AG04449 (cell line): ENCODE data around the gene ROBO1.

ENCODE experiments used
- CTCF ChIA-PET: fragments of 350-600 bp; formaldehyde crosslinking; extraction: SDS; loops from one replicate; lab custom pipeline; 2021; ENCODE audit warnings: antibody characterized with exemption; lab: Yijun Ruan, JAX
- POLR2A ChIA-PET: fragments of 400-600, 350-600 bp; formaldehyde crosslinking; extraction: SDS; loops from one replicate; lab custom pipeline; 2020; ENCODE audit warnings: antibody characterized with exemption, inconsistent platforms; lab: Yijun Ruan, JAX
- DNase-seq: peaks from one replicate; pipeline ENCODE4 v3.0.0-alpha.2; 2010; ENCODE audit warnings: low read depth, low spot score
- H3K4me3 ChIP-seq: 2 replicates; pipeline ENCODE4 v1.5.1; 2011; ENCODE audit warnings: low read depth, mild to moderate bottlenecking, control low read depth, low read length
- TF ChIP-seq, protein P1 (sequence below): IDR thresholded peaks from one replicate; pipeline ENCODE4 v1.5.1; 2011; ENCODE audit warnings: mild to moderate bottlenecking, moderate library complexity, low read length, control low read depth, inconsistent platforms; ENCODE audit not compliant: insufficient read depth; ENCODE audit errors: missing control alignments

ROBO1 gene

DNA sequence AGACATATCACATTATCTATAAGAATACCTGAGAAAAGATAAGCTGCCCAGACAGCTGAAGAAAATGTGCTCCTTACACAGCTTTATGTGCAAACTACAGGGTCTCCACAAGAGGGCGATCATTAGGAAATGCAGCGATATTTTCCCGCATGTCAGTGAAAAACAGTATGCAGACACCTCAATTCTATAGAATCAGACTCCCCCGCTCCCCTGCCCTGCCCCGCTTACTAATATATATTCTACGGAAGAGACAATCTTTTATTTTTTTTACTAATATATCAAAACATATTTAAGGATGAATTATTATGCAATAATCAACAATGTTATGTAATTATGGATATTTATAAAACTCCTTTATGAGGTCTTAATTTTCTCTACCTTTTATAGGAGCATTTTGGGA, 681.3 kb downstream of the ROBO1 start:
- H3K4me3 ChIP-seq: no peak overlapping the region
- peak; percentile 5 for DNase-seq
- CTCF ChIA-PET: interaction anchor here (0.6 to 6.9 kb wide), 39 partner anchors 8 to 432 kb away, joined by 3 to 172 read pairs (median 4); no protein-coding TSS in a partner anchor
- TF ChIP-seq, protein P1, sequence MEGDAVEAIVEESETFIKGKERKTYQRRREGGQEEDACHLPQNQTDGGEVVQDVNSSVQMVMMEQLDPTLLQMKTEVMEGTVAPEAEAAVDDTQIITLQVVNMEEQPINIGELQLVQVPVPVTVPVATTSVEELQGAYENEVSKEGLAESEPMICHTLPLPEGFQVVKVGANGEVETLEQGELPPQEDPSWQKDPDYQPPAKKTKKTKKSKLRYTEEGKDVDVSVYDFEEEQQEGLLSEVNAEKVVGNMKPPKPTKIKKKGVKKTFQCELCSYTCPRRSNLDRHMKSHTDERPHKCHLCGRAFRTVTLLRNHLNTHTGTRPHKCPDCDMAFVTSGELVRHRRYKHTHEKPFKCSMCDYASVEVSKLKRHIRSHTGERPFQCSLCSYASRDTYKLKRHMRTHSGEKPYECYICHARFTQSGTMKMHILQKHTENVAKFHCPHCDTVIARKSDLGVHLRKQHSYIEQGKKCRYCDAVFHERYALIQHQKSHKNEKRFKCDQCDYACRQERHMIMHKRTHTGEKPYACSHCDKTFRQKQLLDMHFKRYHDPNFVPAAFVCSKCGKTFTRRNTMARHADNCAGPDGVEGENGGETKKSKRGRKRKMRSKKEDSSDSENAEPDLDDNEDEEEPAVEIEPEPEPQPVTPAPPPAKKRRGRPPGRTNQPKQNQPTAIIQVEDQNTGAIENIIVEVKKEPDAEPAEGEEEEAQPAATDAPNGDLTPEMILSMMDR: peak; percentile 80
- POLR2A ChIA-PET: no interaction called here

DNA sequence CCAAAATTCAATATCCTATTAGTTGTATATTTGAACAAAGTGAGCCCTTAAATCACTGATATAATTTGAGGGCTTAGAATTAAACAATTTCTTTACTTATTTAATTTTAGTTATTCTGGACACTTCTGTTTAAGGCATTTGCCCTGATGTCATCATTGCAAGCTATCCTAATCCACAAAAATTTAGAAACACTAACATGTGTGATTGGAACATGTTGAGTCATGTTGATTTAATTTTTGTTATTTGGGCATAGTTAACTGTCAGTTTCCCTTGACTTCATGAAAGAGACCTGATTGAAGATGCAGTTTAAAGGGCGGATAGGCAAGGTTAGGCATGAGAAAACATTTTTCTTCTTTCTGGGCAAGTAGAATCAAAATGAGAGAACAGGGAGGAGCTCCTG, 682.6 kb downstream of the ROBO1 start:
- TF ChIP-seq, protein P1: no peak
- CTCF ChIA-PET: interaction anchor here (0.6 to 6.9 kb wide), 10 partner anchors 9 to 433 kb away, joined by 3 to 172 read pairs (median 5); no protein-coding TSS in a partner anchor
- no peak for DNase-seq
- H3K4me3 ChIP-seq: no peak overlapping the region
- POLR2A ChIA-PET: no interaction called here

DNA sequence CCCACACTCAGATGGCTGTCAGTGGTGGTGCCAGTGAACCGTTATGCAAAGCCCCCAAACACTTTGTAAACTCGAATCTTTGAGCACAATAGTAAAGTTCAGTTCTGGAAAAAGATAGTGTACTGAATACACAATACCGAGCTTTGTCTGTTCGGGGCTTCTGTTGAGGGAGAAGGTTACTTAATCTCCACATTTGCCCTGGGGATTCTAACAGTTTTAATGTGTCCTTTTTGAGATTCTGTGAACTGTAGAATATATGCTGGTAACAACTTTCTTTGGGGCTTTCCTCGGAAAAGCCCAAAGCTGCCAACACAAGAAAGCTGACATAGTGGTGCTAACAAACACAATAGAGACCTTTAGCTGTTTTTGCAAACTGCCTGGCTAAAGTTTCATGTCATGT, 686.5 kb downstream of the ROBO1 start:
- CTCF ChIA-PET: interaction anchor here (1.1 to 1.2 kb wide), 2 partner anchors 18 to 281 kb away, joined by 3 read pairs; no protein-coding TSS in a partner anchor
- DNase-seq: no peak
- POLR2A ChIA-PET: no interaction called here
- TF ChIP-seq, protein P1: no peak
- H3K4me3 ChIP-seq: no peak overlapping the region

- ChIA-PET POLR2A (no interaction called here), CTCF (interaction anchor here (1.5 kb wide), 1 partner anchor 12 kb away, joined by 3 read pairs; no protein-coding TSS in a partner anchor)
- H3K4me3 ChIP-seq: no peak overlapping the region
- DNase-seq: no peak
- TF ChIP-seq, protein P1: no peak
These were observed 693.2 kb downstream of the ROBO1 start for GRCh38 chr3:79074558-79074957.

DNA sequence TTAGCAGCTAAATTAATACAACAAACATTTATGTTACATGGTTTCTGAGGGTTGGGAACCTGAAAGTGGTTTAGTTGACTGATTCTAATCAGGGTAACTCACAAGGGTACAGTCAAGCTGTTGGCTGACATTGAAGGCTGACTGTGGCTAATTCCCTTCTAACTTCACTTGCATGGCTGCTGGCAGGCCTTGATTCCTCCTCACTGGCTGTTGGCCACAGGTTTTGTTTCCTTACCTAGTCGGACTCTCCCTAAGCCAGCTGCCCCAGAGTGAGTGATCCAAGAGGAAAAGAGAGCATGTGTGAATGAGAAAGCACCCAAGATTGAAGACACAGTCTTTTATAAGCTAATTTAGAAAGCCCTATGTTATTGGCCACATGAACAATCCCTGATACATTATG, 700.1 kb downstream of the ROBO1 start:
- TF ChIP-seq, protein P1: no peak
- CTCF ChIA-PET: no interaction called here
- DNase-seq: no peak
- no peak overlapping the region for H3K4me3 ChIP-seq
- POLR2A ChIA-PET: no interaction called here

DNA sequence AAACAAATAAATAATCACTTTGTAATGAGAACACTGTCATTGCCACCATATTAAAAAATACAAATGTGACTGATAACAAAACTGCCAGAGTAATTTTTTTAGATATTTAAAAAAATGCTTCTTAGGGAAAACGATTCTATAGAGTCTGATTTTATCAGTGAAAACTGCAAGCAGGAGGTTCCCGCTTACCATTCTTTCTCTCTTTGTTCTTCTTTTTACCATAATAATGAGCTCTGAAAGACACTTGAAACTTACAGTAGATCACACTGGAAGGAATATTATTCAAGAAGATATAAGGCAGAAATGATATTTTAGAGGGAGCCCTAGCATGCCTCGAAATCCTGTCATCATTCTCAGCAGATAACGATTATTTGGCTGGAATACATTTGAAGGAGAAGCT, 701.3 kb downstream of the ROBO1 start:
- ChIA-PET POLR2A (no interaction called here), CTCF (no interaction called here)
- TF ChIP-seq, protein P1: no peak
- DNase-seq: no peak
- no peak overlapping the region for H3K4me3 ChIP-seq
